Neuron (in vitro differentiated cells): ENCODE data around the gene CD9.

Experiments used
- H2AFZ ChIP-seq: one replicate; pipeline ENCODE4 v1.6.1; 2013; ENCODE audit warnings: low read depth, mild to moderate bottlenecking, inconsistent platforms, low read length, moderate library complexity
- H3K27me3 ChIP-seq: one replicate; pipeline ENCODE4 v1.6.1; 2013; ENCODE audit warnings: low read length; ENCODE audit not compliant: insufficient read depth
- H3K36me3 ChIP-seq: one replicate; pipeline ENCODE4 v1.6.1; 2013; ENCODE audit warnings: low read length; ENCODE audit not compliant: insufficient read depth
- H3K4me1 ChIP-seq: one replicate; pipeline ENCODE4 v1.6.1; 2013; ENCODE audit warnings: low read length; ENCODE audit not compliant: insufficient read depth
- H3K4me3 ChIP-seq: 2 replicates; pipeline ENCODE4 v1.5.1; 2013; ENCODE audit warnings: mild to moderate bottlenecking, low read length, moderate library complexity
- H3K9me3 ChIP-seq: one replicate; pipeline ENCODE4 v1.6.1; 2013; ENCODE audit warnings: low read length

CD9 gene

GRCh38 chr12:6224550-6224949 lies 24.4 kb downstream of the CD9 start:
- no peak overlapping the region for H3K4me3 ChIP-seq

GRCh38 chr12:6225630-6226001 lies 25.4 kb downstream of the CD9 start:
- Histone ChIP-seq H3K27me3 (no peaks in the 10 kb centered on the region), H2AFZ (no peak overlapping the region), H3K4me3 (no peak overlapping the region), H3K9me3 (no peaks in the 10 kb centered on the region), H3K4me1 (peaks cover 41% of the 10 kb centered on the region), H3K36me3 (no peaks in the 10 kb centered on the region)

More at GRCh38 chr12:6224550-6224949, 24.4 kb downstream of the CD9 start:
- Histone ChIP-seq H3K27me3 (no peaks in the 10 kb centered on the region), H2AFZ (no peak overlapping the region), H3K4me1 (peaks cover 32% of the 10 kb centered on the region), H3K36me3 (no peaks in the 10 kb centered on the region), H3K9me3 (peaks cover 2% of the 10 kb centered on the region)

GRCh38 chr12:6226002-6226678 lies 25.9 kb downstream of the CD9 start:
- Histone ChIP-seq H3K4me1 (peaks cover 43% of the 10 kb centered on the region), H3K27me3 (no peaks in the 10 kb centered on the region), H3K36me3 (no peaks in the 10 kb centered on the region), H3K9me3 (no peaks in the 10 kb centered on the region), H2AFZ (no peak overlapping the region), H3K4me3 (no peak overlapping the region)

DNA sequence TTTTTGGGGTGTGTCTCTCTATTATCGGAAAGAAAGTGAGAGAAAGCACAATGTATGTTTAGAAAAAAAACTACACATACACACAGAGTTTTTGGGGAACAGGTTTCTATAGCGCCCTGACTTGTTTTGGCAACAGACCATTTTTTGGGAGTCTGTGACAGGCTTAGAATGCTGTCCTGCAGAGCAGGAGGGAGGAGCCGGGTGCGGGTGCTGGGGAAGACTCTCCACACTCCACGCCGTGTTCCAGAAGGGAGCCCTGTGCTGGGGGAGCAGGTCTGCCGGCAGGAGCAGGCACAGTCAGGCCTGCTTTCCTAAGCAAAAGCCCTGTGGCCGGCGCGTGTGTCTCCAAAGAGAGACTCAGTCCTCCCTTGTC lies 26.5 kb downstream of the CD9 start:
- Histone ChIP-seq H3K4me3 (no peak overlapping the region), H3K36me3 (no peaks in the 10 kb centered on the region), H3K9me3 (no peaks in the 10 kb centered on the region), H2AFZ (no peak overlapping the region), H3K4me1 (peaks cover 47% of the 10 kb centered on the region), H3K27me3 (no peaks in the 10 kb centered on the region)

- Histone ChIP-seq H3K27me3 (no peaks in the 10 kb centered on the region), H3K4me3 (no peak overlapping the region), H3K36me3 (no peaks in the 10 kb centered on the region), H2AFZ (no peak overlapping the region), H3K9me3 (no peaks in the 10 kb centered on the region), H3K4me1 (peaks cover 32% of the 10 kb centered on the region)
Observed at GRCh38 chr12:6228535-6229223, 28.5 kb downstream of the CD9 start.

DNA sequence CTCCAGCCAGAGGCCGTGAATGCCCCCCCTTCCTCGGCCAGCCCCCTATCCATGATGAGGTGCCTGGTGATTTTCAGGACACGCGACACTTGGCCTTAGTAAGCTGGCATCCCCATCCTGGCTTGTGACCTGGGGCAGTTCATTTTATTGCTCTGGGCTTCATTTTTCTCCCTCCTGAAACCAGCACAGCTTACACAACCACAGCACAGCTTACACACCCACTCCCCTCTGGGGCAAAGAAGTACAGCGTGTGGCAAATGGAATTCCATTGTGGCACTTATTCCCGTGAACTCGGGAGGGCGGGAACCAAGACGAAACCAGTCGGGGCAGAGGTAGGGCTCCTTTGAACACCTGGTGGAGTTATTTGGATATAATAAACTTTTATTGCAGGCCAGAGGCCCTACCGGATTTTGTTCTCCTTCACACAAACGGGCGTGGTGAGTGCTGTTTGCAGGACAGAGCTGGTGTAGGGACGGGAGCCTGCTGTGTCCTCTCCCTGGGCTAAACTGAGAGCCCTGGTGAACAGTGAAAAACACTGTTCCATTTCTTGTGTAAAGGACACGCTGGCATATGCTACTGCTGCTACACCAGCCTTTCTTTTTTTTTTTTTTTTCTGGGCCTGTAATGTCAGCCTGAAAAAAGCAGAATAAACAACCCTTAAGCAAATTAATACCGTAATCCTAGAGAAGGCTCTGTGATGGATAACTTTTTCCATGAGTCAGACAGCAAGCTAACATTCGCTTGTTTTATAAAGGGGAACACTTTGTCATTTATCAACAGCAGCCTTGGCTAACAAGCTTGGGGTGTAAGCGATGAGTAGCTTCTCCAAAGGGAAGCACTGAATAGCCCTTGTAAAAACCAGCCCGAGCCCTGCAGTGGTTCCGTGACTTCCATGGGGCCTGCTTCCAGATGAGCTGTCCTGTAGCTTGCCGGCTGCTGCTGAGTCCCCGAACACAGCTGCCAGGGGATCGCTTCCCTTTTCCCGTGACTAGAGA lies 29.3 kb downstream of the CD9 start:
- no peaks in the 10 kb centered on the region for H3K9me3 ChIP-seq
- no peak overlapping the region for H3K4me3 ChIP-seq
- no peaks in the 10 kb centered on the region for H3K27me3 ChIP-seq
- H3K36me3 ChIP-seq: no peaks in the 10 kb centered on the region
- peaks cover 29% of the 10 kb centered on the region for H3K4me1 ChIP-seq
- no peak overlapping the region for H2AFZ ChIP-seq

DNA sequence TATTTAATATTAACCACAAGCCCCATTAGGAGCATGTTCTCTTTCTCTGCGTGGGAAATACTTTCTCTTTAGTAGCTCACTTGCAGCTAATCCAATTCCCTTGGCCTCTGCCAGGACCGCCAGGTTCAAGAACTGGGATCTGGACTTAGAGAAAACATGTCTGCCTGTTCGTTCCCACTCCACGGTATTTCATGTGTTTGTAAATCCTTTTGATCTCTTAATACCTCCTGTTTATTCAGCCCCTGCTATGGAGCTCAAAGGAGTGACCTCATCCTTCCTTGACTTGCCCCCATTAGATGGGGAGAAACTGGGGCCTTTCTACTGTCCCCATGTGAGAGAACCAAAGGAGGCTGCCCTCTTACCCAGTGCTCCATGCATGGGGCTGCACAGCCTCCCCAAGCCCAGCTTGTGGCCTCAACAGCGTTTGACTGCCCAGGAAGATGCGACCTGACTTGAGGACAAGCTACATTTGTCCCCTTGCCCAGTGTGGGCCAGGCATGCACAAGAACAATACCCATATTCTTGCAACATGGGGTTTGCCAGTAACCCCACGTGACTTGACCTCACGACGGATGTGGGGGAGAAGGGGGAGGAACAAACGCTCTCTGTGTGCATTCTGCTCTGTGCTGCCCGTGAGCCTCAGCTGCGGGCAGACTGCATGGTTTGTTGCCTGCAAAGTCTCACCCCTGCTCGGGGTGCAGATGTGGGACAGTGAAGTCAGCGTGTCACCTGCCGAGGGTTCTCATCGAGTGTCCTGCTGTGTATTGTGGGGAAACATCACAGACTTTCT lies 30.3 kb downstream of the CD9 start:
- Histone ChIP-seq H2AFZ (no peak overlapping the region), H3K4me1 (peaks cover 29% of the 10 kb centered on the region), H3K27me3 (no peaks in the 10 kb centered on the region), H3K9me3 (no peaks in the 10 kb centered on the region), H3K4me3 (no peak overlapping the region), H3K36me3 (no peaks in the 10 kb centered on the region)

DNA sequence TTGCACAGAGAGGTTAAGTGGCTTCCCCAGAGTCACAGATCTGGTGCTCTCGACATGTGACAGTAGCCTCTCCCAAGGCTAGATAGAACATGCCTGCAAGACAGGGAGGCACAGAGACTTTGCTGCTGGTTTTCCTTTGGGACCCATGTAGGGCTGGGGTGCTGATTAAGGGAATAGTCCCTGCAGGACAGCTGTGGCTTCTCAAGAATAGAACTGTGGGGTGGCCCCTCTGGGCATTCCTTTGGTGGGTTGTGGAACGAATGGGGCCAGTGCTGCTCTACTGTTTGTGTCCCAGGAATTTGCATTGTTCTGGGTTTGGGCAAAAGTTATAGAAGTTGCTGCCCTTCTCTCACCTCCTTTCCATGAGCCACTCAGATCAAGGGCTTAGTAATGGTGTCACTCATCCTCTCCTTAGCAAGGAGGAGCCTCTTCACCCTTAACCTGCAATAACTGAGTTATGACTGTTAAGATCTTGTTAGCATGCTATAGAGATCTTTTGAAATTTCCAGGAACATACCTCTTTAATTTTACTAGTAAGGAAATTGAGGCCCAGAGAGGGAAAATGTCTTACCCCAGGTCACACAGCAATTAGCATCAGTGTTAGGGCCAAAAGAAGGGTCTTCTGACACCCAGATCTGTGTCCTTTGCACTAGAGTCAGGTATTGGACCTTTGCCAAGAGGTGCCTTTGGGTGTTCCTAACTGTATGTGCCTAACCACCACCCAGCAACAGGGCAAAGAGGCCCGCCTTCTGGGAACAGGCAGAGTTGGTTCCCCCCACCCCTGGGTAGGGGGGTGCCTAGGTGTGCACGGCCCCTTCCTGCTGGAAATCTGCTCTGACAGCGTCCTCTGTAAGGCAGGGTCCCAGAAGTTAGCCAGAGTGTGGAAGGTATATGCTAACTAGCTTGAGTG lies 31.4 kb downstream of the CD9 start:
- Histone ChIP-seq H3K4me1 (peaks cover 28% of the 10 kb centered on the region), H3K4me3 (no peak overlapping the region), H3K9me3 (no peaks in the 10 kb centered on the region), H3K27me3 (no peaks in the 10 kb centered on the region), H2AFZ (no peak overlapping the region), H3K36me3 (no peaks in the 10 kb centered on the region)

GRCh38 chr12:6233121-6233971 lies 33.1 kb downstream of the CD9 start:
- Histone ChIP-seq H2AFZ (no peak overlapping the region), H3K27me3 (no peaks in the 10 kb centered on the region), H3K36me3 (no peaks in the 10 kb centered on the region), H3K4me1 (peaks cover 28% of the 10 kb centered on the region), H3K4me3 (no peak overlapping the region), H3K9me3 (no peaks in the 10 kb centered on the region)

DNA sequence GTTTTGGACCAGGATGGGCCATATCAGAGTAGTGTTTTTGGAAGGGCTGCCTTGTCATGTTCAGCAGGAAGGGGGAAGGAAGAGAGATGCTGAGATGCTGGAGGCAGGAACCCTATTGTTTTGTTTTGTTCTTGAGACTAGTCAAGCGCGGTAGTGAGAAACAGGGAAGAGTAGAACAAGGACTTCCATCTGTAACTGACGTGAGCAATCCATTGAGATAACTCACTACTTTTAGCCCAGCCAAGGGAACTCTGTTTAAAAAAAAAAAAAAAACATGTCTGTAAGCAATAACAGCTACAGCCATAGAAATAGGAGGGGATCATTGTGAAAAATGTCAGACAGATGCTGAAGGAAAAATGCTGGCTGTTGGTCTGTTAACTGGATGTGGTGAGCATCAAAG lies 34.0 kb downstream of the CD9 start:
- Histone ChIP-seq H3K9me3 (no peaks in the 10 kb centered on the region), H2AFZ (no peak overlapping the region), H3K4me3 (no peak overlapping the region), H3K27me3 (no peaks in the 10 kb centered on the region), H3K4me1 (peaks cover 25% of the 10 kb centered on the region), H3K36me3 (no peaks in the 10 kb centered on the region)

GRCh38 chr12:6234906-6235305 lies 34.7 kb downstream of the CD9 start:
- no peak overlapping the region for H3K4me3 ChIP-seq
- H2AFZ ChIP-seq: no peak overlapping the region
- no peaks in the 10 kb centered on the region for H3K27me3 ChIP-seq
- H3K36me3 ChIP-seq: no peaks in the 10 kb centered on the region
- H3K4me1 ChIP-seq: peaks cover 20% of the 10 kb centered on the region
- H3K9me3 ChIP-seq: no peaks in the 10 kb centered on the region
